ENCODE data around the gene NGFR. TPM values are rescaled to one million over a fixed set of nuclear protein-coding genes. Genes with fewer than 3 reads are reported as not detected.
A peak's percentile ranks its signal among the peaks of the same experiment; 100 is the strongest.

The NGFR gene
- total and polyA plus RNA-seq, 9 of the 15 experiments (the other 6 are each of a cell fraction or from before 2014, with no cell fraction given) = 0.07 to 0.23 (median 0.13) TPM; not detected in 4

DNA sequence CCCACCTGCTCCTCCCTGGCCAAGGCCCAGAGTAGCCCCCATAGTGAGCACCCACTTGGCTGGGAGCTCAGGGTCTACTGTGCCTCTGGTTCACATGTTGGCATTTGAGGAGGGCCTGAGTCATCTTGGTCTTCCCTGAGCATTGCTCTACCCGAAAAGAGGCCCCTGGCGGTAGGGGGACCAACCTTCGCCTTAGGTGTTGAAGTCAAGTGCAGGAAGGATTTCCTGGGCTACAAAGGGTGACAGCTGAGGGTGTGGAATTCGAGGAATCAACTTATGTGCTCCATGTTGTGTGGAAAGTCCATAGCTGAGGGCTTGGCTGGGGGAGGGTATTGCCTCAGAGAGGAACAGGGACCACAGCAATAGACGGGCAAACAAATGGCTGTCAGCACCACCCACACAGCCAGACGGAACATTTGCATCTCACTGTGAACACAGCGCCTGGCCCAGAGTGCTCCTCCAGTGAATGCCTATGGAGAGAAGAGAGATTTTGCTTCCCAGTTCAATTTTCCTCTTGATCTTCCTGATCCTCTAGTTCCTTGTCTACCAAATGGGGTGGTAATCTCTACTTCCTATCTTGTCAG, 35.6 kb upstream of the NGFR start:
- H2AFZ ChIP-seq (ENCODE audit: low read depth, low read length) = no peak overlapping the region
- POLR2A ChIA-PET = interaction anchor here (0.6 to 1.2 kb wide), 3 partner anchors 8 to 189 kb away, joined by 3 read pairs; no protein-coding TSS in a partner anchor
- intact Hi-C loops (cut with micrococcal nuclease) = no loop called here
- H3K9me3 ChIP-seq (replicated peaks; ENCODE audit: control insufficient read depth, insufficient read depth, low read depth, low read length) = no peaks in the 10 kb centered on the region; the same call in 1 of the 2 replicates
- H3K9ac ChIP-seq (ENCODE audit: insufficient read depth in 1 of 2, low read depth in 2 of 2, low read length in 2 of 2) = no peak overlapping the region
- BruUV-seq (replicated peaks) = no TSS peak
- no peaks in the 10 kb centered on the region for H3K79me2 ChIP-seq (ENCODE audit: control insufficient read depth, insufficient read depth, low read length)
- H3K4me1 ChIP-seq (replicated peaks in 1 of 2; ENCODE audit: control insufficient read depth in 2 of 2, insufficient read depth in 2 of 2, low read length in 2 of 2) = no peaks in the 10 kb centered on the region
- TF ChIP-seq, protein P1, sequence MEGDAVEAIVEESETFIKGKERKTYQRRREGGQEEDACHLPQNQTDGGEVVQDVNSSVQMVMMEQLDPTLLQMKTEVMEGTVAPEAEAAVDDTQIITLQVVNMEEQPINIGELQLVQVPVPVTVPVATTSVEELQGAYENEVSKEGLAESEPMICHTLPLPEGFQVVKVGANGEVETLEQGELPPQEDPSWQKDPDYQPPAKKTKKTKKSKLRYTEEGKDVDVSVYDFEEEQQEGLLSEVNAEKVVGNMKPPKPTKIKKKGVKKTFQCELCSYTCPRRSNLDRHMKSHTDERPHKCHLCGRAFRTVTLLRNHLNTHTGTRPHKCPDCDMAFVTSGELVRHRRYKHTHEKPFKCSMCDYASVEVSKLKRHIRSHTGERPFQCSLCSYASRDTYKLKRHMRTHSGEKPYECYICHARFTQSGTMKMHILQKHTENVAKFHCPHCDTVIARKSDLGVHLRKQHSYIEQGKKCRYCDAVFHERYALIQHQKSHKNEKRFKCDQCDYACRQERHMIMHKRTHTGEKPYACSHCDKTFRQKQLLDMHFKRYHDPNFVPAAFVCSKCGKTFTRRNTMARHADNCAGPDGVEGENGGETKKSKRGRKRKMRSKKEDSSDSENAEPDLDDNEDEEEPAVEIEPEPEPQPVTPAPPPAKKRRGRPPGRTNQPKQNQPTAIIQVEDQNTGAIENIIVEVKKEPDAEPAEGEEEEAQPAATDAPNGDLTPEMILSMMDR (IDR thresholded peaks at IDR 0.05 in 2 of 3, conservative IDR thresholded peaks at IDR 0.05 in 1 of 3; ENCODE audit: insufficient read depth in 2 of 3, low read depth in 1 of 3, low read length in 3 of 3) = 0 out of 6 replicates have a peak, but pooled peaks of 2 of the 3 experiments have one; percentile 12 to 25
- TF ChIP-seq, protein P2, sequence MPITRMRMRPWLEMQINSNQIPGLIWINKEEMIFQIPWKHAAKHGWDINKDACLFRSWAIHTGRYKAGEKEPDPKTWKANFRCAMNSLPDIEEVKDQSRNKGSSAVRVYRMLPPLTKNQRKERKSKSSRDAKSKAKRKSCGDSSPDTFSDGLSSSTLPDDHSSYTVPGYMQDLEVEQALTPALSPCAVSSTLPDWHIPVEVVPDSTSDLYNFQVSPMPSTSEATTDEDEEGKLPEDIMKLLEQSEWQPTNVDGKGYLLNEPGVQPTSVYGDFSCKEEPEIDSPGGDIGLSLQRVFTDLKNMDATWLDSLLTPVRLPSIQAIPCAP (CRISPR knock-in tag; IDR thresholded peaks at IDR 0.05; ENCODE audit: borderline replicate concordance) = no peak
- no peaks in the 10 kb centered on the region for H3K36me3 ChIP-seq (ENCODE audit: control insufficient read depth, insufficient read depth, low read length)
- ATAC-seq (peak; percentile 35; the same call in 2 of the 3 replicates), DNase-seq (ENCODE audit: extremely low read depth in 1 of 4, low spot score in 3 of 4) (peak in 3 of 4 experiments; percentile 18 to 33 (median 31)), FAIRE-seq (no peak)
- H3K4me2 ChIP-seq (ENCODE audit: insufficient read depth, low read length) = no peak overlapping the region
- CTCF ChIA-PET (ENCODE audit: low intra/inter-chr PET ratio) = no interaction called here
- H3K27ac ChIP-seq (ENCODE audit: extremely low read depth, low read depth, low read length) = no peak overlapping the region
- peaks cover 44 to 69% of the 10 kb centered on the region in 2 experiments for H3K27me3 ChIP-seq (ENCODE audit: control insufficient read depth in 2 of 2, insufficient read depth in 2 of 2, low read length in 2 of 2)
- H3K4me3 ChIP-seq = no peak overlapping the region
- no peaks in the 10 kb centered on the region for H3K9me1 ChIP-seq (ENCODE audit: control insufficient read depth, insufficient read depth, low read length)
- in situ Hi-C loops (cut with MboI) = no loop called here
- H4K20me1 ChIP-seq (replicated peaks; ENCODE audit: control insufficient read depth, insufficient read depth, low read length) = peaks cover 5% of the 10 kb centered on the region
- 1% methylated on average over 7 of the region's 7 CpGs for WGBS (ENCODE audit: insufficient coverage, low coverage, missing lambda C conversion rate)
